Measurements from ENCODE around the gene RHOT2. TPM values are rescaled to one million over a fixed set of nuclear protein-coding genes. Genes with fewer than 3 reads are reported as not detected.
A peak's percentile ranks its signal among the peaks of the same experiment; 100 is the strongest.

The RHOT2 gene
- total and polyA plus RNA-seq, 2 experiments from 2014 or later, result 129 to 163 TPM

DNA sequence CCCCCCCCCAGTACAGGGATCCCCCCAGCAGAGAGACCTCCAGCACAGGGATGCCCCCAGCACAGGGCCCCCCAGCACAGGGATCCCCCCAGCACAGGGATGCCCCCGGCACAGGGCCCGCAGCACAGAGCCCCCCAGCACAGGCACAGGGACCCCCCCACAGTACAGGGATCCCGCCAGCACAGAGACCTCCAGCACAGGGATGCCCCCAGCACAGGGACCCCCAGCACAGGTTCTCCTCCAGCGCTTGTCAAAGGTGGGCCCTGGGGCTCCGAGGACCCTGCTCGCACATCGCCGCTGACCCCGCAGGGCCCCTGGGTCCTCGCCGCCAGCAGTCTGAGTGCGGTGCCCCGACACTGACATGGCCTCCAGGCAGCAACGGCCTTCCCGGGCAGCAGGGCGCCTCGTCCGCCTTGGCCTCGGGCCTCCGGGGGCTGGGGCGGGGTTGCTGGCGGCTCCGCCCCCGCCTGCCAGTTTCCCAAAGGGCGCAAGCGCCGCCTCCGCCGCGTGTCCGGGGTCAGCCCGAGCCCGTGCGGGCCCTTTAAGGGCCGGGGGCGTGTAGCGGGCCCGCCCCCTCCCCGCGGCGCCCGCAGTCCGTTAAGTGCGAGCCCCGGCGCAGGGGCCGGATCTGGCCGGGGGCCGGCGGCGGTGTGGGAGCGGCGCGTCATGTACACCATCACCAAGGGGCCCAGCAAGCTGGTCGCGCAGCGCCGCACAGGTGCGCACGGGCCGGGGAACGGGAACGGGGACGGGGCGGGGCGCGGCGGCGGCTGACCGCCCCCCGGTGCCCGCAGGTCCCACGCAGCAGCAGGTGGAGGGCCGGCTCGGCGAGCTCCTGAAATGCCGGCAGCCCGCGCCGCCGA is 26.4 kb upstream of the RHOT2 start, which contains the start of gene MCRIP2 (continued):
- TF ChIP-seq, protein P1, sequence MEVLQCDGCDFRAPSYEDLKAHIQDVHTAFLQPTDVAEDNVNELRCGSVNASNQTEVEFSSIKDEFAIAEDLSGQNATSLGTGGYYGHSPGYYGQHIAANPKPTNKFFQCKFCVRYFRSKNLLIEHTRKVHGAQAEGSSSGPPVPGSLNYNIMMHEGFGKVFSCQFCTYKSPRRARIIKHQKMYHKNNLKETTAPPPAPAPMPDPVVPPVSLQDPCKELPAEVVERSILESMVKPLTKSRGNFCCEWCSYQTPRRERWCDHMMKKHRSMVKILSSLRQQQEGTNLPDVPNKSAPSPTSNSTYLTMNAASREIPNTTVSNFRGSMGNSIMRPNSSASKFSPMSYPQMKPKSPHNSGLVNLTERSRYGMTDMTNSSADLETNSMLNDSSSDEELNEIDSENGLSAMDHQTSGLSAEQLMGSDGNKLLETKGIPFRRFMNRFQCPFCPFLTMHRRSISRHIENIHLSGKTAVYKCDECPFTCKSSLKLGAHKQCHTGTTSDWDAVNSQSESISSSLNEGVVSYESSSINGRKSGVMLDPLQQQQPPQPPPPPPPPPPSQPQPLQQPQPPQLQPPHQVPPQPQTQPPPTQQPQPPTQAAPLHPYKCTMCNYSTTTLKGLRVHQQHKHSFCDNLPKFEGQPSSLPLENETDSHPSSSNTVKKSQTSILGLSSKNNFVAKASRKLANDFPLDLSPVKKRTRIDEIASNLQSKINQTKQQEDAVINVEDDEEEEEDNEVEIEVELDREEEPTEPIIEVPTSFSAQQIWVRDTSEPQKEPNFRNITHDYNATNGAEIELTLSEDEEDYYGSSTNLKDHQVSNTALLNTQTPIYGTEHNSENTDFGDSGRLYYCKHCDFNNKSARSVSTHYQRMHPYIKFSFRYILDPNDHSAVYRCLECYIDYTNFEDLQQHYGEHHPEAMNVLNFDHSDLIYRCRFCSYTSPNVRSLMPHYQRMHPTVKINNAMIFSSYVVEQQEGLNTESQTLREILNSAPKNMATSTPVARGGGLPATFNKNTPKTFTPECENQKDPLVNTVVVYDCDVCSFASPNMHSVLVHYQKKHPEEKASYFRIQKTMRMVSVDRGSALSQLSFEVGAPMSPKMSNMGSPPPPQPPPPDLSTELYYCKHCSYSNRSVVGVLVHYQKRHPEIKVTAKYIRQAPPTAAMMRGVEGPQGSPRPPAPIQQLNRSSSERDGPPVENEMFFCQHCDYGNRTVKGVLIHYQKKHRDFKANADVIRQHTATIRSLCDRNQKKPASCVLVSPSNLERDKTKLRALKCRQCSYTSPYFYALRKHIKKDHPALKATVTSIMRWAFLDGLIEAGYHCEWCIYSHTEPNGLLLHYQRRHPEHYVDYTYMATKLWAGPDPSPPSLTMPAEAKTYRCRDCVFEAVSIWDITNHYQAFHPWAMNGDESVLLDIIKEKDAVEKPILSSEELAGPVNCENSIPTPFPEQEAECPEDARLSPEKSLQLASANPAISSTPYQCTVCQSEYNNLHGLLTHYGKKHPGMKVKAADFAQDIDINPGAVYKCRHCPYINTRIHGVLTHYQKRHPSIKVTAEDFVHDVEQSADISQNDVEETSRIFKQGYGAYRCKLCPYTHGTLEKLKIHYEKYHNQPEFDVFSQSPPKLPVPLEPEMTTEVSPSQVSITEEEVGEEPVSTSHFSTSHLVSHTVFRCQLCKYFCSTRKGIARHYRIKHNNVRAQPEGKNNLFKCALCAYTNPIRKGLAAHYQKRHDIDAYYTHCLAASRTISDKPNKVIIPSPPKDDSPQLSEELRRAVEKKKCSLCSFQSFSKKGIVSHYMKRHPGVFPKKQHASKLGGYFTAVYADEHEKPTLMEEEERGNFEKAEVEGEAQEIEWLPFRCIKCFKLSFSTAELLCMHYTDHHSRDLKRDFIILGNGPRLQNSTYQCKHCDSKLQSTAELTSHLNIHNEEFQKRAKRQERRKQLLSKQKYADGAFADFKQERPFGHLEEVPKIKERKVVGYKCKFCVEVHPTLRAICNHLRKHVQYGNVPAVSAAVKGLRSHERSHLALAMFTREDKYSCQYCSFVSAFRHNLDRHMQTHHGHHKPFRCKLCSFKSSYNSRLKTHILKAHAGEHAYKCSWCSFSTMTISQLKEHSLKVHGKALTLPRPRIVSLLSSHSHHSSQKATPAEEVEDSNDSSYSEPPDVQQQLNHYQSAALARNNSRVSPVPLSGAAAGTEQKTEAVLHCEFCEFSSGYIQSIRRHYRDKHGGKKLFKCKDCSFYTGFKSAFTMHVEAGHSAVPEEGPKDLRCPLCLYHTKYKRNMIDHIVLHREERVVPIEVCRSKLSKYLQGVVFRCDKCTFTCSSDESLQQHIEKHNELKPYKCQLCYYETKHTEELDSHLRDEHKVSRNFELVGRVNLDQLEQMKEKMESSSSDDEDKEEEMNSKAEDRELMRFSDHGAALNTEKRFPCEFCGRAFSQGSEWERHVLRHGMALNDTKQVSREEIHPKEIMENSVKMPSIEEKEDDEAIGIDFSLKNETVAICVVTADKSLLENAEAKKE (CRISPR knock-in tag; IDR thresholded peaks at IDR 0.05), result no peak

DNA sequence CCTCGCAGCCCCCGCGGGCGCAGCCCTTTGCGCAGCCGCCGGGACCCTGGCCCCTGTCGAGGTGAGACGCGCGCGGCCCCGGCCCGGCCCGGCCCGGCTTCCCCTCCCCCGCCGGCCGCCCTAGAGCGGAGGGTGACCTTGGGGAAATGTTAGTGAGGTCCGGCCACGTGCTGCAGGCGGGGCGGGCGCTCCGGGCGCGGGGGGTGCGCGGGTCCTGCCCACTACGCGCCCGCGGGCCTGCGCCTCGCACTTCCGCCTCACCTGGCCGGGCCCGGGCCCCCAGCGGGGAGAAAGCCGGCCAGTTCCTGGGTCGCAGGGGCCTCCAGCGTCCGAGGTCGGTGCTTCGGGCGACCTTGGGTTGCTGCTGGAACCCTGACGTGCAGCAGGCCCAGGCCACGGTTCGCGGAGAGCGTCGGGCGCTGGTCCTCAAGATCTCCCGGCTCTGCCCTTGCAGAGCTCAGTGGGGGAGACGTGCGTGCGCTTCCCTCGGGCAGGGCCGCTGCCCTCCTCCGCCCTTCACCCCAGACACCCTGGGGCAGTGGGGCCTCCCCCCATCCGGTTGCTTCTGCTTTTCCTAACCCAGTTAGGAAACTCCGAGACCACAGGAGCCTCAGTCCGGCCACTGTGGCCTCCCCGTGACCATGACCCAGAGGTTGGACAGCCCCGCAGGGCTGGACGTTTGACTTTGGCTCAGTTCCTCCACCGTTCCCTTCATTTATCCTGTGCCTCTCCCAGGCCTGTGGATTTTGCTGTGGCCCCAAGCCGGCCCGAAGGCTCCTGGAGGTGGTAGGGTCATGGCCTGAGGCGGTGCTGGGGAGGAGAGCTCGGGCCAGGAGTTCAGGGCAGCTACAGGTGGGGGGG is 25.5 kb upstream of the RHOT2 start:
- H3K9me3 Mint-ChIP-seq, result no peaks in the 10 kb centered on the region
- no peaks in the 10 kb centered on the region for H3K36me3 Mint-ChIP-seq (ENCODE audit: low read depth)
- Histone ChIP-seq H3K27me3 (ENCODE audit: insufficient read depth) (no peaks in the 10 kb centered on the region), H2AFZ (peak overlapping the region; percentile 18; the same call in 1 of the 2 replicates), H3K4me1 (ENCODE audit: insufficient read depth) (peaks cover 22% of the 10 kb centered on the region), H3K27ac (ENCODE audit: low read depth) (no peak overlapping the region), H4K20me1 (replicated peaks; ENCODE audit: insufficient read depth) (no peaks in the 10 kb centered on the region; the same call in 1 of the 2 replicates), H3K36me3 (ENCODE audit: insufficient read depth) (no peaks in the 10 kb centered on the region), H3K9me2 (ENCODE audit: insufficient read depth) (no peaks in the 10 kb centered on the region), H3K79me2 (replicated peaks; ENCODE audit: insufficient read depth) (peaks cover 17% of the 10 kb centered on the region; the same call in 1 of the 2 replicates), H3F3A (replicated peaks; ENCODE audit: low read depth) (0 out of 2 replicates have a peak, but pooled peaks cover 4% of the 10 kb centered on the region), H3K4me2 (peak overlapping the region; percentile 80), H3K4me3 (peak overlapping the region; percentile 74)
- peak; percentile 63 for DNase-seq (ENCODE audit: low spot score)
- H3K4me1 Mint-ChIP-seq, result peaks cover 21% of the 10 kb centered on the region; the same call in 2 of the 3 replicates
- H3K4me3 Mint-ChIP-seq, result peak overlapping the region; percentile 75
- peaks cover 8% of the 10 kb centered on the region for H3K27me3 Mint-ChIP-seq (ENCODE audit: insufficient read depth, low read depth, poor library complexity)
- ATAC-seq, result peak; percentile 7
- H3K27ac Mint-ChIP-seq, result no peak overlapping the region
- TF ChIP-seq EZH2phosphoT487 (IDR thresholded peaks at IDR 0.05; ENCODE audit: unreplicated experiment) (no peak), POLR2AphosphoS5 (IDR thresholded peaks at IDR 0.05; ENCODE audit: low read depth) (no peak)
- TF ChIP-seq, protein P1 (CRISPR knock-in tag; IDR thresholded peaks at IDR 0.05), result no peak
- TF ChIP-seq, protein P2, sequence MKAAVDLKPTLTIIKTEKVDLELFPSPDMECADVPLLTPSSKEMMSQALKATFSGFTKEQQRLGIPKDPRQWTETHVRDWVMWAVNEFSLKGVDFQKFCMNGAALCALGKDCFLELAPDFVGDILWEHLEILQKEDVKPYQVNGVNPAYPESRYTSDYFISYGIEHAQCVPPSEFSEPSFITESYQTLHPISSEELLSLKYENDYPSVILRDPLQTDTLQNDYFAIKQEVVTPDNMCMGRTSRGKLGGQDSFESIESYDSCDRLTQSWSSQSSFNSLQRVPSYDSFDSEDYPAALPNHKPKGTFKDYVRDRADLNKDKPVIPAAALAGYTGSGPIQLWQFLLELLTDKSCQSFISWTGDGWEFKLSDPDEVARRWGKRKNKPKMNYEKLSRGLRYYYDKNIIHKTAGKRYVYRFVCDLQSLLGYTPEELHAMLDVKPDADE (IDR thresholded peaks at IDR 0.05), result no peak
